Activated CD8-positive, alpha-beta memory T cell treated with anti-CD3 and anti-CD28 coated beads for 36 hours (primary cell): ENCODE data around the gene CACNA1B. TPM values are rescaled to one million over a fixed set of nuclear protein-coding genes. Genes with fewer than 3 reads are reported as not detected.

Experiments
- CTCF ChIA-PET: fragments of 350-600 bp; sonication (Branson Sonifier 250); formaldehyde crosslinking; loops from one replicate; lab custom pipeline; 2021; ENCODE audit warnings: antibody characterized with exemption; lab: Charles Lee
- POLR2A ChIA-PET: fragments of 350-600 bp; sonication (Branson Sonifier 250); formaldehyde crosslinking; loops from one replicate; lab custom pipeline; 2021; ENCODE audit warnings: antibody characterized with exemption; lab: Charles Lee
- total RNA-seq, 2 experiments: library from RNA; stranded (reverse); gene quantifications; one replicate each; pipeline ENCODE4 v1.2.3, GENCODE V29; 2021

CACNA1B gene
- total RNA-seq, 2 experiments from 2014 or later: not detected

GRCh38 chr9:137853392-137853995, 24.1 kb upstream of the CACNA1B start:
- POLR2A ChIA-PET: no interaction called here

GRCh38 chr9:137860361-137860760, 17.2 kb upstream of the CACNA1B start:
- POLR2A ChIA-PET: no interaction called here
- CTCF ChIA-PET: no interaction called here

More at GRCh38 chr9:137853392-137853995, 24.1 kb upstream of the CACNA1B start:
- CTCF ChIA-PET: interaction anchor here (0.7 kb wide), 1 partner anchor 252 kb away, joined by 3 read pairs; no protein-coding TSS in a partner anchor

- ChIA-PET POLR2A (no interaction called here), CTCF (no interaction called here)
These were observed 11.9 kb upstream of the CACNA1B start for GRCh38 chr9:137865581-137866145.

GRCh38 chr9:137866226-137867141, 11.1 kb upstream of the CACNA1B start:
- POLR2A ChIA-PET: no interaction called here
- CTCF ChIA-PET: no interaction called here

GRCh38 chr9:137870432-137870831, 7.2 kb upstream of the CACNA1B start:
- CTCF ChIA-PET: no interaction called here

GRCh38 chr9:137872296-137872695, 5.3 kb upstream of the CACNA1B start:
- CTCF ChIA-PET: no interaction called here
- POLR2A ChIA-PET: no interaction called here

More at GRCh38 chr9:137870432-137870831, 7.2 kb upstream of the CACNA1B start:
- POLR2A ChIA-PET: no interaction called here

- CTCF ChIA-PET: no interaction called here
- POLR2A ChIA-PET: no interaction called here
These were observed 4.2 kb upstream of the CACNA1B start for GRCh38 chr9:137873408-137873807.

- ChIA-PET POLR2A (no interaction called here), CTCF (no interaction called here)
These were observed 3.7 kb upstream of the CACNA1B start for GRCh38 chr9:137873858-137874362.

GRCh38 chr9:137875354-137875753, 2.2 kb upstream of the CACNA1B start:
- POLR2A ChIA-PET: interaction anchor here (0.6 kb wide), 1 partner anchor 16 kb away, joined by 4 read pairs; no protein-coding TSS in a partner anchor
- CTCF ChIA-PET: no interaction called here

- CTCF ChIA-PET: no interaction called here
- POLR2A ChIA-PET: no interaction called here
These were observed 1.7 kb upstream of the CACNA1B start for GRCh38 chr9:137875846-137876245.

- ChIA-PET POLR2A (no interaction called here), CTCF (no interaction called here)
These were observed 1.3 kb upstream of the CACNA1B start for GRCh38 chr9:137876269-137876668.

GRCh38 chr9:137876781-137877386, 698 bp upstream of the CACNA1B start:
- CTCF ChIA-PET: interaction anchor here (0.5 kb wide), 1 partner anchor 71 kb away, joined by 4 read pairs; no protein-coding TSS in a partner anchor
- POLR2A ChIA-PET: no interaction called here

- ChIA-PET POLR2A (no interaction called here), CTCF (no interaction called here)
These were observed 762 bp downstream of the CACNA1B start for GRCh38 chr9:137878146-137878941.

GRCh38 chr9:137879052-137879451, 1.5 kb downstream of the CACNA1B start:
- ChIA-PET POLR2A (no interaction called here), CTCF (no interaction called here)

GRCh38 chr9:137879566-137880150, 2.1 kb downstream of the CACNA1B start:
- CTCF ChIA-PET: no interaction called here
- POLR2A ChIA-PET: no interaction called here

GRCh38 chr9:137880160-137880975, 2.8 kb downstream of the CACNA1B start:
- ChIA-PET POLR2A (no interaction called here), CTCF (no interaction called here)

- CTCF ChIA-PET: no interaction called here
- POLR2A ChIA-PET: no interaction called here
These were observed 3.5 kb downstream of the CACNA1B start for GRCh38 chr9:137880976-137881530.
